HFFc6 (cell line): Measurements from ENCODE around the gene CCDC137. TPM values are rescaled to one million over a fixed set of nuclear protein-coding genes. Genes with fewer than 3 reads are reported as not detected.
"Not testable (repeated sequence)": the region's sequence is repeated elsewhere in the genome, so short reads cannot be mapped to it uniquely, and the experiment has no call there.

Experiments
- DNase-seq: peaks from one replicate; pipeline ENCODE4 v3.0.0-alpha.2; 2018
- H3K27ac Mint-ChIP-seq: 2 replicates; pipeline ENCODE4 v1.8.0; 2020; ENCODE audit warnings: mild to moderate bottlenecking, mixed read lengths
- H3K27me3 Mint-ChIP-seq: 2 replicates; pipeline ENCODE4 v1.8.0; 2021; ENCODE audit warnings: mild to moderate bottlenecking, moderate library complexity, mixed read lengths; ENCODE audit not compliant: insufficient read depth
- H3K36me3 Mint-ChIP-seq: 2 replicates; pipeline ENCODE4 v1.8.0; 2021; ENCODE audit warnings: low read depth, mixed read lengths
- H3K4me1 Mint-ChIP-seq: 2 replicates; pipeline ENCODE4 v1.8.0; 2020; ENCODE audit warnings: low read depth, mixed read lengths
- H3K4me3 Mint-ChIP-seq: 2 replicates; pipeline ENCODE4 v1.8.0; 2020; ENCODE audit warnings: mild to moderate bottlenecking, moderate library complexity, mixed read lengths
- H3K9me3 Mint-ChIP-seq: 2 replicates; pipeline ENCODE4 v1.8.0; 2020; ENCODE audit warnings: mild to moderate bottlenecking, mixed read lengths
- CTCF ChIP-seq: fragments of 200-600 bp; sonication (generic); IDR thresholded peaks from 2 replicates; pipeline ENCODE4 v1.5.0; 2021; ENCODE audit warnings: antibody characterized with exemption, mild to moderate bottlenecking
- total RNA-seq, 6 experiments: library from RNA; stranded (reverse); fragmentation: NEBNext Ultra II Directional; extraction: Animal tissue kit (Norgen Biotek cat#: 25700); gene quantifications; 2 replicates in 1 of 6; 3 replicates in 5 of 6; pipeline ENCODE4 v1.2.3, GENCODE V29; 2021

CCDC137 gene
- total RNA-seq, 6 experiments from 2014 or later: 22.8 to 28.8 (median 25.2) TPM

- H3K4me1 Mint-ChIP-seq: peaks cover 25% of the 10 kb centered on the region
- H3K36me3 Mint-ChIP-seq: peaks cover 14% of the 10 kb centered on the region; the same call in 1 of the 2 replicates
- peak overlapping the region; percentile 29; the same call in 1 of the 2 replicates for H3K27ac Mint-ChIP-seq
- peak overlapping the region; percentile 91 for H3K4me3 Mint-ChIP-seq
- H3K27me3 Mint-ChIP-seq: no peaks in the 10 kb centered on the region; the same call in 1 of the 2 replicates
- no peaks in the 10 kb centered on the region for H3K9me3 Mint-ChIP-seq
- DNase-seq: no peak
- TF ChIP-seq CTCF: peak; percentile 25; the same call in 1 of the 2 replicates
Observed at GRCh38 chr17:81667754-81668153, 1.2 kb downstream of the CCDC137 start.

GRCh38 chr17:81672504-81672903 is 6.0 kb downstream of the CCDC137 start:
- no peak for TF ChIP-seq CTCF
- Mint-ChIP-seq H3K4me1 (peaks cover 17% of the 10 kb centered on the region), H3K27ac (no peak overlapping the region), H3K36me3 (peaks cover 13% of the 10 kb centered on the region; the same call in 1 of the 2 replicates), H3K4me3 (no peak overlapping the region), H3K9me3 (no peaks in the 10 kb centered on the region), H3K27me3 (peaks cover 1% of the 10 kb centered on the region)
- DNase-seq: no peak

- no peak for TF ChIP-seq CTCF
Observed at GRCh38 chr17:81672954-81673353, 6.4 kb downstream of the CCDC137 start.

GRCh38 chr17:81673561-81674258 is 7.2 kb downstream of the CCDC137 start:
- DNase-seq: no peak
- Mint-ChIP-seq H3K4me3 (no peak overlapping the region), H3K9me3 (no peaks in the 10 kb centered on the region), H3K4me1 (peaks cover 7% of the 10 kb centered on the region), H3K27me3 (peaks cover 1% of the 10 kb centered on the region), H3K36me3 (peaks cover 5% of the 10 kb centered on the region; the same call in 1 of the 2 replicates), H3K27ac (no peak overlapping the region)
- TF ChIP-seq CTCF: no peak

More at GRCh38 chr17:81672954-81673353, 6.4 kb downstream of the CCDC137 start:
- DNase-seq: no peak
- Mint-ChIP-seq H3K27me3 (peaks cover 1% of the 10 kb centered on the region), H3K36me3 (peaks cover 9% of the 10 kb centered on the region; the same call in 1 of the 2 replicates), H3K27ac (no peak overlapping the region), H3K4me1 (peaks cover 12% of the 10 kb centered on the region), H3K9me3 (no peaks in the 10 kb centered on the region), H3K4me3 (no peak overlapping the region)

GRCh38 chr17:81675515-81676221 is 9.1 kb downstream of the CCDC137 start:
- H3K27me3 Mint-ChIP-seq, H3K4me3 Mint-ChIP-seq, H3K9me3 Mint-ChIP-seq, H3K27ac Mint-ChIP-seq, H3K36me3 Mint-ChIP-seq, H3K4me1 Mint-ChIP-seq: not testable (repeated sequence)
- DNase-seq: peak; percentile 26
- peak; percentile 79 for TF ChIP-seq CTCF
